Tibial nerve (tissue), 4 donors: ENCODE data around the gene ROPN1.
"Not testable (repeated sequence)": the region's sequence is repeated elsewhere in the genome, so short reads cannot be mapped to it uniquely, and the experiment has no call there.

Experiments used
- EP300 ChIP-seq, 2 donors: sonication (generic); formaldehyde crosslinking; IDR thresholded peaks; one replicate each; pipeline ENCODE4 v1.6.1; 2017; ENCODE audit warnings: antibody characterized with exemption in 2 of 2, mild to moderate bottlenecking in 1 of 2
- POLR2A ChIP-seq, 2 donors: fragments of 450-650 bp; IDR thresholded peaks; one replicate each; pipeline ENCODE4 v1.6.1; 2017; ENCODE audit warnings: antibody characterized with exemption in 2 of 2, mild to moderate bottlenecking in 2 of 2, moderate library complexity in 2 of 2
- TF ChIP-seq, protein P1 (sequence below), 5 experiments: fragments of 200-600 bp in 3 of 5; fragments of 450-650 bp in 2 of 5; sonication (generic) in 3 of 5; IDR thresholded peaks; one replicate each; pipeline ENCODE4 v1.5.1; 2016 to 2019; ENCODE audit warnings: antibody characterized with exemption in 5 of 5, mild to moderate bottlenecking in 3 of 5, moderate library complexity in 2 of 5

DNA sequence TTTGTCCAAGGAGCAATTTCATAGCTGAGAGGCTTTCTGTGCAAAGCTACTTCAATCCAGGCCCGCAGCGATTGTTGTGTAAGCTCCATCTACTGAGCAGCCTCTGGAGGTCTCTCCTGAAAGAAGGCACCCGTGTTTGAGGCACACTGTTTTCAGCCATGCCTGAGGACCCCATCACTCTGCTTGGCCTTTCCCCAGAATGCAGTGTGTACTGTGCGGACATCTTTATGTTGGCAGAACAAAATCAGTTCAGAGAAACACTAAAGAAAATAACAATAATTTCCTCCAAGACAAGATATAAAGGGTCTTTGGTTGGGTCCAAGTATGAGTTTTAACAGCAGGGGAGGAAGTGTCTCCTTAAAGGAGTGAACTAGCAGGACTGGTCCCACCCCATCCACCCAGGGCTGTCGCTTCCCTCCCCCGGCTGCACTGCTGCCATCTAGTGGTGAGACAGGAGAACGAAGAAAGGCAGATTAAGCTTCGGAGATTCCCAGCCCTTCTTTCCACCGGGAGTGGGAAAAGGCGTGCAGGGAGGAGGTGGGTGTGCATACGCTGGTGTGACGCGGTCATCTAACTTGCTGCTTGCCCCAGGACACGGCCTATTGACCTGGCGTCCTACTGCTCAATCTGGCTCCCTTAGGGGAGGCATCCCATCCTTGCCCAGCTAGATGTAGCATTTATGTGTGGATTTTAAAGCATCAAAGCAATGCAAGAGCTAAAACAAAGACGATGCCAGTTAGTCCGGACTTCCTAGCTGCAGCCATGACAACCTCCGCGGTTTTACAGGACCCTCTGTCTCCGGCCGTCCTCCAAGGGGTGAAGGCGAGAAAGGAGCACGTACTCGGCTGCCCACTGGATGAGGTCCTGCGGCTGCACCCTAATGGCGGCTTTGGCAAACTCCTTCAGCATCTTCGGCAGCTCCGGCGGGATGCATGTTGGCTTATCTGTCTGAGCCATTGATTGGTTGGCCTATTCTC, 12.1 kb downstream of the ROPN1 start:
- TF ChIP-seq, protein P1, sequence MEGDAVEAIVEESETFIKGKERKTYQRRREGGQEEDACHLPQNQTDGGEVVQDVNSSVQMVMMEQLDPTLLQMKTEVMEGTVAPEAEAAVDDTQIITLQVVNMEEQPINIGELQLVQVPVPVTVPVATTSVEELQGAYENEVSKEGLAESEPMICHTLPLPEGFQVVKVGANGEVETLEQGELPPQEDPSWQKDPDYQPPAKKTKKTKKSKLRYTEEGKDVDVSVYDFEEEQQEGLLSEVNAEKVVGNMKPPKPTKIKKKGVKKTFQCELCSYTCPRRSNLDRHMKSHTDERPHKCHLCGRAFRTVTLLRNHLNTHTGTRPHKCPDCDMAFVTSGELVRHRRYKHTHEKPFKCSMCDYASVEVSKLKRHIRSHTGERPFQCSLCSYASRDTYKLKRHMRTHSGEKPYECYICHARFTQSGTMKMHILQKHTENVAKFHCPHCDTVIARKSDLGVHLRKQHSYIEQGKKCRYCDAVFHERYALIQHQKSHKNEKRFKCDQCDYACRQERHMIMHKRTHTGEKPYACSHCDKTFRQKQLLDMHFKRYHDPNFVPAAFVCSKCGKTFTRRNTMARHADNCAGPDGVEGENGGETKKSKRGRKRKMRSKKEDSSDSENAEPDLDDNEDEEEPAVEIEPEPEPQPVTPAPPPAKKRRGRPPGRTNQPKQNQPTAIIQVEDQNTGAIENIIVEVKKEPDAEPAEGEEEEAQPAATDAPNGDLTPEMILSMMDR (IDR thresholded peaks at IDR 0.05) = peak; percentile 50 to 74 (median 66)
- not testable (repeated sequence) for TF ChIP-seq POLR2A, EP300 (IDR thresholded peaks at IDR 0.05)
